Progenitor cell of endocrine pancreas (in vitro differentiated cells): ENCODE measurements around the gene SPON2. TPM values are rescaled to one million over a fixed set of nuclear protein-coding genes. Genes with fewer than 3 reads are reported as not detected.

ENCODE experiments used
- DNase-seq: peaks from one replicate; pipeline ENCODE4 v3.0.0; 2021; ENCODE audit warnings: low spot score; ENCODE audit not compliant: unreplicated experiment
- H3K27ac Mint-ChIP-seq: 2 replicates; pipeline ENCODE4 v1.8.0; 2021; ENCODE audit warnings: mild to moderate bottlenecking, moderate library complexity, mixed read lengths
- H3K27me3 Mint-ChIP-seq: 2 replicates; pipeline ENCODE4 v1.8.0; 2021; ENCODE audit warnings: mixed read lengths
- H3K36me3 Mint-ChIP-seq: 2 replicates; pipeline ENCODE4 v1.8.0; 2022; ENCODE audit warnings: mixed read lengths; ENCODE audit not compliant: insufficient read depth
- H3K4me1 Mint-ChIP-seq: 2 replicates; pipeline ENCODE4 v1.8.0; 2021; ENCODE audit warnings: low read depth, mixed read lengths
- H3K4me3 Mint-ChIP-seq: 2 replicates; pipeline ENCODE4 v1.8.0; 2021; ENCODE audit warnings: low read depth, mild to moderate bottlenecking, moderate library complexity, mixed read lengths
- H3K9me3 Mint-ChIP-seq: 2 replicates; pipeline ENCODE4 v1.8.0; 2021; ENCODE audit warnings: low read depth, mixed read lengths
- total RNA-seq: library from RNA; stranded (reverse); gene quantifications from 2 replicates; pipeline ENCODE4 v1.2.1, GENCODE V29; 2021
- TF ChIP-seq, protein P1 (sequence below): fragments of 200-600 bp; sonication (generic); IDR thresholded peaks from one replicate; pipeline ENCODE4 v1.5.0; 2021; ENCODE audit warnings: antibody characterized with exemption, mild to moderate bottlenecking; ENCODE audit not compliant: unreplicated experiment

The SPON2 gene
- total RNA-seq, 1 donor from 2014 or later, result 2.2 TPM

DNA sequence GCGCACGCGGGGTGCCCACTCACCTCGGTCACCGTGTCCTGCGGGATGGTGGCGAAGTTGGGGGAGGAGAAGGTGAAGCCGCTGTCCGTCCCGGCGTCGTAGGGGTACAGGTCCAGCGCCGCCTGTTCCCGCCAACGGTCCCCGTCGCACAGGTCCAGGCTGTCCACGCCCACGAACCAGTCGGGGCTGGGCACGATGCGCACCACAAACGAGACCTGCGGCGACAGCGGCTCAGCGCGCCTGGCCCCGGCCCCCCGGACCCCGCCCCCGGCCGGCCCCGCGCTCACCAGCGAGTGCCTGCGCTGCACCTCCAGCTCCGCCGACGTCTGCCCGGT is 1.4 kb downstream of the SPON2 start:
- peaks cover 49% of the 10 kb centered on the region for H3K27me3 Mint-ChIP-seq
- H3K4me1 Mint-ChIP-seq, result peaks cover 9% of the 10 kb centered on the region
- H3K36me3 Mint-ChIP-seq, result no peaks in the 10 kb centered on the region
- no peaks in the 10 kb centered on the region for H3K9me3 Mint-ChIP-seq
- no peak for DNase-seq
- no peak overlapping the region for H3K27ac Mint-ChIP-seq
- H3K4me3 Mint-ChIP-seq, result no peak overlapping the region
- TF ChIP-seq, protein P1, sequence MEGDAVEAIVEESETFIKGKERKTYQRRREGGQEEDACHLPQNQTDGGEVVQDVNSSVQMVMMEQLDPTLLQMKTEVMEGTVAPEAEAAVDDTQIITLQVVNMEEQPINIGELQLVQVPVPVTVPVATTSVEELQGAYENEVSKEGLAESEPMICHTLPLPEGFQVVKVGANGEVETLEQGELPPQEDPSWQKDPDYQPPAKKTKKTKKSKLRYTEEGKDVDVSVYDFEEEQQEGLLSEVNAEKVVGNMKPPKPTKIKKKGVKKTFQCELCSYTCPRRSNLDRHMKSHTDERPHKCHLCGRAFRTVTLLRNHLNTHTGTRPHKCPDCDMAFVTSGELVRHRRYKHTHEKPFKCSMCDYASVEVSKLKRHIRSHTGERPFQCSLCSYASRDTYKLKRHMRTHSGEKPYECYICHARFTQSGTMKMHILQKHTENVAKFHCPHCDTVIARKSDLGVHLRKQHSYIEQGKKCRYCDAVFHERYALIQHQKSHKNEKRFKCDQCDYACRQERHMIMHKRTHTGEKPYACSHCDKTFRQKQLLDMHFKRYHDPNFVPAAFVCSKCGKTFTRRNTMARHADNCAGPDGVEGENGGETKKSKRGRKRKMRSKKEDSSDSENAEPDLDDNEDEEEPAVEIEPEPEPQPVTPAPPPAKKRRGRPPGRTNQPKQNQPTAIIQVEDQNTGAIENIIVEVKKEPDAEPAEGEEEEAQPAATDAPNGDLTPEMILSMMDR, result no peak

DNA sequence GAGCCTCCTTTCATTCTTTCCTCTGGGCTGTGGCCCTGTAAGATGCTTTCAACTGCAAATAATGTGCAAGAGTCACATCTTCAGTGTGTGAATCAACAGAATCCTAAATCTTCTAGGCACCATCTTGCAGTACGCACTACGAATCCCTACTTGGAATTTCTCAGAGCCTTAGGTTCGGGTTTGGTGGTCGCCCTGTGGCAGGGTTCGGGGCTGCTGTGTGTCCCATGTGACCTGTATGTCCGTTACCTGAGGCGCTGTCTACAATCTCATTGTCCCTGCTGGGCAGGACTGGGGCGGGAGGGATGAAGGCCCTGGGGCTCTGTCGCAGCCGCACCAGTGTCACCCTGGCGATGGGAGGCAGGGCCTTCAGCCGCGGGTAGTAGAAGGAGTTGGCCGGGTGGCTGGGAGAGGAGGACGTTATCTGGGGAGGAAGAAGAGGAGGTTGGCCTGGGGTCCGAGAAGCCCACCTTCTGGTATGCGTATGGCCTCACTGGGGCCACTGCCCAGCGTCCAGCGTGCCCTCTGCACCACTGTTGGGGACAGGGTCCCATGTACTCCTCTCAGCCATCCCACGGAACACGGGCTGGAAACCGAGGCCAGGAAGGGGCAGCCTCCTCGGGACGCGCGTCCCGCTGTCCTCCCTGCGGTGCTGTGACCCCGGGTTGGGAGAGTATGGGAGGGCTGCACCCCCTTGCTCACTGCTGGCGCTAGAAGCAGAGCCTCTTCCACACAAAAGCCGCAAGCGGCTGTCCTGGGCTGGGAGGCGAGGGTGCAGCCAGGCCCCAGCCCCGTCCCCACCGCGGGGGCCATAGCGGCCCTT is 2.0 kb downstream of the SPON2 start:
- TF ChIP-seq, protein P1, result no peak
- Mint-ChIP-seq H3K4me3 (no peak overlapping the region), H3K9me3 (no peaks in the 10 kb centered on the region), H3K4me1 (peaks cover 9% of the 10 kb centered on the region), H3K27ac (no peak overlapping the region), H3K27me3 (peaks cover 49% of the 10 kb centered on the region), H3K36me3 (no peaks in the 10 kb centered on the region)
- DNase-seq, result no peak

DNA sequence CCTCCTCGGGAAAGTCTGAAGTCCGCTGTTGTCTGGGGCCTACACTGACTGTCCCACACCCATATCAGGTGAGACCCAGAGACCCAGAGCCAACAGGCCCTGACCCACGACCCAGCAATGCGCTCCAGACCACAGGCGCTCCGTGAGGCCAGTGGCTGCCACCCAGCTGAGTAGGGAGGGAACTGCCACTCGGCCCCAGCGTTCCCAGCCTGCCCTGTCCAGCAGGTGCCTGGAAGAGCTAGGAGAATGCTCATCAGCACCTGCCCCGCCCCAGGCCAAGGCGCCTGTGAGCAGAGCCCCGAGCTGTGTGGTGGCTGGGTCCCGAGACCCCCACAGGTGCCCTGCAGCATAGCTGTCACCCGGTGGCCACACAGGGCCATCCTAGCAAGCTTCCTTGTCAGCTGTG is 2.7 kb downstream of the SPON2 start:
- Mint-ChIP-seq H3K27me3 (peaks cover 50% of the 10 kb centered on the region), H3K36me3 (no peaks in the 10 kb centered on the region), H3K4me1 (peaks cover 9% of the 10 kb centered on the region), H3K27ac (no peak overlapping the region), H3K9me3 (no peaks in the 10 kb centered on the region), H3K4me3 (no peak overlapping the region)
- DNase-seq, result no peak
- TF ChIP-seq, protein P1, result no peak

DNA sequence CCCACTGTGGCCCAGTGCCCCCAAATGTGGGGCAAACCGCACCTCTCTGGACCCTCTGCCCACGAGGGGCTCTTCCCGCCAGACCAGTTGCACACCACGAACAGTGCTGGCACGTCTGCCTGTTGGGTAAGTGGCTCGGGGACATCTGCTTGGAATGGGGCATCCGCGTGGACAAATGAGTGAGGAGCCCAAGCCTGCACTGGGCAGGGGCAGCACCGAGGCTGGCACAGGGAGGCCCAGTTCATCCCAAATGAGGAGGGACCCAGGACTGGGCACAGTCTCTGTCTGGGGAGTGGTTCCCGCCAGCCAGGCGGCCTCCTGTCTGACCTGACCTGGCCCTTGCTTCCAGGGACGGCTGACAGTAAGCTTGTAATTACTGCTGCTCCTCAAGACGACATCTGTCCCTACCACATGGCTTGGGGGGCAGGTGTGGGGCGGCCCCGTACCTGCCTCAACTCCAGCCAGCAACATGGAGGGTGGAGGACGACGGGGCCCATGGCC is 3.2 kb downstream of the SPON2 start:
- DNase-seq, result no peak
- peaks cover 48% of the 10 kb centered on the region for H3K27me3 Mint-ChIP-seq
- H3K36me3 Mint-ChIP-seq, result no peaks in the 10 kb centered on the region
- H3K9me3 Mint-ChIP-seq, result no peaks in the 10 kb centered on the region
- TF ChIP-seq, protein P1, result no peak
- H3K4me3 Mint-ChIP-seq, result no peak overlapping the region
- peaks cover 9% of the 10 kb centered on the region for H3K4me1 Mint-ChIP-seq
- H3K27ac Mint-ChIP-seq, result no peak overlapping the region

DNA sequence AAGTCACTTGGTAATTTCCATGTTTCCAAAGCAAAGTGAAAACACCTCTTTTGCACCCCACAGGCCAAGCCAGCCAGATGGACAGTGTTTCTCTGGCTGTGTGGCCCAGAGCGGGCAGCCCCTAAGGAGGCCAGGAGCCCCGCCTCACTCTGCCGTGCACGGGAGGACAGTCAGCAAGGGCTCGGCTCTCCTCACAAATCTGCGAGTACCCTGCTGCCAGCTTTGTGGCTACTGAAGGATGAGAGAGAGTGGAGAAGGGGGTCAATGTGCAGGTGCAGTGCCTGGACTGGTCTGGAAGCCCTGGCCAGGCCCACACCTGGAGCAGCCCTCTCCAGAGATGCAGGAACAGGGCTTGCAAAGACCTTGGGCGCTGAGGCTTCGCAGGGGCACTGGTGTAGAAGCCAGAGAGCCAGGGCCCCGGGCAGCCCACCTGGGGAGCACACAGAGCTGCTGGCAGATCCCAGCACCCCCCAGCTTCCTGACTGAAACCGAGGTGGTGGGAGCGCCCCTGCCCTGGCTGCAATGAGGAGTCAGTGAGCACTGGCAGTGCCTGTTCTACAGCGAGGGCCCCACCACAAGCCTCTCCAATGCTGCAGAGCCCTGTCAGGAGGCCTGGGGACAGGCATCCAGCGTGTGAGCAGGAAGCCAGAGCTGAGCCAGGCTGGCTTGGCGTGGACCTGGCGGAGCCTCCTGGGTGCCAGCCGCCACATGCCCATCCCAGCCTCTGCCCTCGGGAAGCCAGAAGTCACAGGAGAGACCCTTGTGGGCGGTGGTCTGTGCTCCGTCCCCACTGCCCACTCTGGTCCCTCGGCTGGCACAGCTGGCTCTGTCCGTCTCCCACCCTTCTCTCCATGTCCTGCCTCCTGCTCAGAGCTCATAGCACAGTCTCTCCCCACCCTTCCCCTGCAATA is 3.9 kb downstream of the SPON2 start:
- H3K9me3 Mint-ChIP-seq, result no peaks in the 10 kb centered on the region
- no peak overlapping the region for H3K27ac Mint-ChIP-seq
- TF ChIP-seq, protein P1, result no peak
- H3K27me3 Mint-ChIP-seq, result peaks cover 45% of the 10 kb centered on the region
- no peak for DNase-seq
- H3K36me3 Mint-ChIP-seq, result no peaks in the 10 kb centered on the region
- peaks cover 6% of the 10 kb centered on the region for H3K4me1 Mint-ChIP-seq
- H3K4me3 Mint-ChIP-seq, result peak overlapping the region; percentile 29
